GM06990 (cell line): ENCODE results near the gene PMM1.

Experiments used
- DNase-seq: peaks from one replicate; pipeline ENCODE4 v3.0.0-alpha.2; 2011; ENCODE audit not compliant: insufficient read length; ENCODE audit errors: extremely low read depth
- H3K27me3 ChIP-seq: replicated peaks from 2 replicates; pipeline ENCODE4 v1.6.0; 2011; ENCODE audit warnings: low read length; ENCODE audit not compliant: control insufficient read depth, insufficient read depth
- H3K36me3 ChIP-seq: 2 replicates; pipeline ENCODE4 v1.5.1; 2011; ENCODE audit warnings: low read length; ENCODE audit not compliant: control insufficient read depth, insufficient read depth
- H3K4me3 ChIP-seq: replicated peaks from 2 replicates; pipeline ENCODE4 v1.5.1; 2011; ENCODE audit warnings: low read depth, mild to moderate bottlenecking, control low read depth, low read length
- CTCF ChIP-seq: IDR thresholded peaks from 2 replicates; pipeline ENCODE4 v1.5.1; 2011; ENCODE audit warnings: low read length, control low read depth, mild to moderate bottlenecking, inconsistent platforms; ENCODE audit not compliant: insufficient read depth, poor library complexity, severe bottlenecking

PMM1 gene

GRCh38 chr22:41534219-41534618, 55.4 kb downstream of the PMM1 start:
- H3K27me3 ChIP-seq, result no peaks in the 10 kb centered on the region
- peaks cover 38% of the 10 kb centered on the region for H3K36me3 ChIP-seq
- H3K4me3 ChIP-seq, result no peak overlapping the region
- no peak for DNase-seq
- no peak for TF ChIP-seq CTCF

DNA sequence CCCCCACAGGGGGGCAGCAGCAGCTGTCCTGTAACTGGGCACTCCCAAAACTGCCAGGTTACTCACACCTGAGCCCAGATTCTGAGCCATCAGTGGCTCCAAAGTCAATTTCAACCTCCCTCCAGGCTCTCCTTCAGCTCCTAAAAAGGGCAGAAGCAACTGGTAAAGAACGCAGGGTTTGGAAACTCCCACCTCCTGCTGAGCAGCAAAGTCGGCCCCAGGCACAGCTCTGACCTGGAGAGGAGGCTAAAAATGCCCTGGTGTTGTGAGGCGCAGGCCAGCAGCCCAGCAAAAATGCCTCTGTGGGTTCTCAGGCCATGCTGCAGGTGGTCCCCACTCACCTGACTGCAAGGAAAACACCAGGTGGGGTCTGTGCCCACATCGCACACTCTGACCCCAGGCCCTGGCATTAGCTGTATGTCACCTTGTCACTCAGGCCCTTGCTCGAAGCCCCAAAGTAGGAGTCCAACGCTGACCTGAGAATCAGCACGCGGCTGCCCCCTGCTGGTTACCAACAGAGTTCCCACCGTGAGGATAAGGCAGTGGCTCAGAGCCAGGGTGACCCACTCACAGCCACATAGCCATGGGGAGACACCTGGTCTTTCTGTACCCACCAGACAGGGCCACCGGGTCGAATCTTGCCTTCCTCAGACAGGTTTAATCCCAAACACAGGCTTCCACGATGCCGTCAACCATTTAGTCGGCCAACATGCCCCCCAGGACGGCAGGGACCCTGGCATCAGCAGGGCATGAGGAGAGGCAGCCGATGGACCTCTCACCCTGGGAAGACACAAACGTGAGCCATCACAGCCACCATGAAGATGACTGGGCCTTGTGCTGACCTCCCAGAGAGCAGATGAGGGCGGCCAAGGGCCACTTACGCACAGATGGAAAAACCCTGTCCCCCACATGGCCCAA, 56.5 kb downstream of the PMM1 start:
- no peaks in the 10 kb centered on the region for H3K27me3 ChIP-seq
- peak; percentile 87 for TF ChIP-seq CTCF
- H3K4me3 ChIP-seq, result no peak overlapping the region
- no peak for DNase-seq
- H3K36me3 ChIP-seq, result peaks cover 44% of the 10 kb centered on the region

DNA sequence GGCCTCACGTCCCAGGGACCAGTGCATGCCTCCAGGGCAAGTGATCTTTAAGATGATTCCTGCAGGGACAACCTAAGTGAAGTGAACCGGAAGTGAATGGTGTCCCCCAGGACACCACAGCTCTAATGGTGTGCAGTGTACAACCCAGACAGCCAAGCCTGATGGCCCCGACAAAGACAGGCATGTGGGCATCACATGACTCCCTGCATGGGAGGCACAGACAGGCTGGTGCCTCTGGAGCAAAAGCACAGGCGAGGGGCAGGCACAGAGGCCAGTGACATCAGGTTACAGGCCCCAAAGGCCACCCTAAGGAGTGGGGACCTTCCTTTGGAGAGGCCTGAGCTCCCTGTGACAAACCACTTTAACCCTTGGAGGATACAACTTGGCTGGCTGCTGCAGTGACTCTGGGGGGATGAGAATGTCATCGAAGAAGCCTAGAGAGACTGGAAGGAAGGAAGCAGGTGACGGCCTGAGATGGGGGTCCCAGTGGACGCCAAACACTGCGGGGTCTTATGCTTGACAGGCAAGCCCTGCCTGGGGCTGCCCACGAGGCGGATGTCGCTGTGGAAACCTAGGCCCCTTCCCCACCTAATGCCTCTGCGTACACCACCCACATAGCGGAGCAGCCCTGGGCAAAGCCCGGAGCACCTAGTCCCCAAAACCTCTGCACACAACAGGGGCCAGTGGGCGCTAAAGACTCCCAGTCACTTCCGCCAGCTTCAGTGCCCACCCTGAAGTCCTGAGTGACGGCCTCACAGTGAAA, 57.7 kb downstream of the PMM1 start:
- peaks cover 56% of the 10 kb centered on the region for H3K36me3 ChIP-seq
- TF ChIP-seq CTCF, result no peak

DNA sequence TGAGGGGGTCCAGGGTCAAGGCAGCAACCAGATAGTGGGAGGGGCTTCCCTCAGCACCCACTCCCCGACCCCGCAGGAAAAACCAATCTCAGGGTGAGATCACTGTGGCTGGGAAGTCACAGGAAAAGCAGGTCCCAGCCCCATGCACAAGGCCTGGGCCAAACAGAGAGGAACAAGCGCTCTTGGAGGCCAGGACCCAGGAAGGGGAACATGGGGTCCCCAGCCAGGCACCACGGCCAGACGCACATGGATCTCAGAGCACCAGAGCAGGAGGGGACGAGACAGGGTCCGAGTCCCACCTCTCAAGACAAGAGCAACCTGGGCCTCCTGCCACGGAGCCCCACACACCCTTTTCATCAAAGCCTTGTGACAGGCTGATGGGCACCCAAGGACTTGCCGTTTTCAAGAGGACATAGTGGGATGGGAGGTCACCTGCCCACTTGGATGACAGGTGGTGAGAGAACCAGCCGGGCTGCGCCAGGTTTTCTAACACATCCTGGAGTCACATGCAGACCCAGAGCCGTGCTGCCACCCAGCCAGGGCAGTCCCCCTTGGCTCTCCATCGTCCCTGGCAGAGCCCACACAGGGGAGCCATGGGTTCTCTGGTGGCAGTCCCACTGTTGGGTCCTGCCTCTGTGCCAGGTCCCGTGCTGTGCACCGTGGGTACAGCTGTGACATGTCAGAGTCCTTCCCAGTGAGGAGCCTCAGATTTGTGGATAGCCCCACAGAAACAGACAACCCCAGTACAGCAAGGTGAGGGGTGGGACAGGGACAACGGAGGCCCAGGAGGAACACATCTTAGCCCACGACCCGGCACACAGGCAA, 58.5 kb downstream of the PMM1 start:
- TF ChIP-seq CTCF, result no peak
- H3K27me3 ChIP-seq, result no peaks in the 10 kb centered on the region
- H3K4me3 ChIP-seq, result no peak overlapping the region
- no peak for DNase-seq
- peaks cover 63% of the 10 kb centered on the region for H3K36me3 ChIP-seq

More for the DNA sequence above, 57.7 kb downstream of the PMM1 start:
- DNase-seq, result no peak
- no peak overlapping the region for H3K4me3 ChIP-seq
- no peaks in the 10 kb centered on the region for H3K27me3 ChIP-seq

- no peak for TF ChIP-seq CTCF
- Histone ChIP-seq H3K27me3 (no peaks in the 10 kb centered on the region), H3K36me3 (peaks cover 76% of the 10 kb centered on the region), H3K4me3 (no peak overlapping the region)
- DNase-seq, result no peak
These were observed 60.6 kb downstream of the PMM1 start for GRCh38 chr22:41528938-41529561.
